Limb (tissue), 2 donors: Measurements from ENCODE around the gene ADCY2.

ENCODE experiments used
- DNase-seq, 2 donors: peaks; one replicate each; pipeline ENCODE4 v3.0.0-alpha.2; 2016; ENCODE audit errors: extremely low spot score in 2 of 2

The ADCY2 gene

GRCh38 chr5:7779019-7780005 is 383.4 kb downstream of the ADCY2 start:
- no peak for DNase-seq

GRCh38 chr5:7781899-7782298 is 386.0 kb downstream of the ADCY2 start:
- DNase-seq: no peak

GRCh38 chr5:7784683-7785380 is 388.9 kb downstream of the ADCY2 start:
- DNase-seq: no peak

GRCh38 chr5:7787770-7788169 is 391.8 kb downstream of the ADCY2 start:
- no peak for DNase-seq

GRCh38 chr5:7789567-7789966 is 393.6 kb downstream of the ADCY2 start:
- DNase-seq: no peak

- no peak for DNase-seq
Measured at GRCh38 chr5:7793895-7794294, 398.0 kb downstream of the ADCY2 start.

GRCh38 chr5:7794311-7794710 is 398.4 kb downstream of the ADCY2 start:
- no peak for DNase-seq

GRCh38 chr5:7794823-7795222 is 398.9 kb downstream of the ADCY2 start:
- DNase-seq: no peak

- DNase-seq: no peak
Measured at GRCh38 chr5:7795306-7795705, 399.4 kb downstream of the ADCY2 start.

GRCh38 chr5:7801891-7802614 is 406.1 kb downstream of the ADCY2 start:
- no peak for DNase-seq

- no peak for DNase-seq
Measured at GRCh38 chr5:7802855-7803254, 406.9 kb downstream of the ADCY2 start.

- no peak for DNase-seq
Measured at GRCh38 chr5:7803937-7804336, 408.0 kb downstream of the ADCY2 start.

- DNase-seq: no peak
Measured at GRCh38 chr5:7805379-7805778, 409.4 kb downstream of the ADCY2 start.

GRCh38 chr5:7808998-7809397 is 413.1 kb downstream of the ADCY2 start:
- DNase-seq: no peak

- DNase-seq: no peak
Measured at GRCh38 chr5:7811715-7812114, 415.8 kb downstream of the ADCY2 start.

GRCh38 chr5:7813007-7813406 is 417.1 kb downstream of the ADCY2 start:
- DNase-seq: no peak

- DNase-seq: no peak
Measured at GRCh38 chr5:7813576-7813975, 417.6 kb downstream of the ADCY2 start.

GRCh38 chr5:7814816-7815215 is 418.9 kb downstream of the ADCY2 start:
- no peak for DNase-seq

GRCh38 chr5:7815892-7816534 is 420.1 kb downstream of the ADCY2 start:
- DNase-seq: peak; percentile 66 to 85

- DNase-seq: no peak
Measured at GRCh38 chr5:7816535-7816901, 420.6 kb downstream of the ADCY2 start.

- DNase-seq: no peak
Measured at GRCh38 chr5:7822449-7822848, 426.5 kb downstream of the ADCY2 start.

- no peak for DNase-seq
Measured at GRCh38 chr5:7823594-7823993, 427.7 kb downstream of the ADCY2 start.
